HAP-1 (cell line): ENCODE measurements around the gene EVC2.

Source experiments
- DNase-seq, 2 experiments: peaks; one replicate each; pipeline ENCODE4 v3.0.0-alpha.2; 2016 to 2020; ENCODE audit warnings: low spot score in 2 of 2
- H3K27me3 ChIP-seq: fragments of 250-450 bp; sonication (Bioruptor Pico); 2 replicates; pipeline ENCODE4 v1.5.1; 2020; ENCODE audit warnings: low read depth, mild to moderate bottlenecking, moderate library complexity
- H3K36me3 ChIP-seq: fragments of 250-450 bp; sonication (Bioruptor Pico); replicated peaks from 2 replicates; pipeline ENCODE4 v1.5.1; 2020; ENCODE audit warnings: mild to moderate bottlenecking
- H3K4me1 ChIP-seq: fragments of 250-450 bp; sonication (Bioruptor Pico); 2 replicates; pipeline ENCODE4 v1.5.1; 2020; ENCODE audit warnings: mild to moderate bottlenecking
- H3K4me3 ChIP-seq: fragments of 250-450 bp; sonication (Bioruptor Pico); 2 replicates; pipeline ENCODE4 v1.5.1; 2020; ENCODE audit warnings: mild to moderate bottlenecking, moderate library complexity
- H3K9me3 ChIP-seq: fragments of 250-450 bp; sonication (Bioruptor Pico); 2 replicates; pipeline ENCODE4 v1.5.1; 2020; ENCODE audit warnings: mild to moderate bottlenecking, moderate library complexity
- in situ Hi-C: fragments of 300-500 bp; cut with MboI; formaldehyde crosslinking; loops from 3 replicates; pipeline ENCODE4 v1.14.3; 2020; ENCODE audit warnings: low sequenced_read_pairs, inconsistent platforms, mixed read lengths

The EVC2 gene

GRCh38 chr4:5592272-5592671 lies 116.1 kb downstream of the EVC2 start:
- H3K36me3 ChIP-seq, result no peaks in the 10 kb centered on the region
- DNase-seq, result no peak
- H3K9me3 ChIP-seq, result no peaks in the 10 kb centered on the region
- in situ Hi-C loops, result no loop called here
- no peak overlapping the region for H3K4me3 ChIP-seq
- no peaks in the 10 kb centered on the region for H3K27me3 ChIP-seq
- H3K4me1 ChIP-seq, result no peaks in the 10 kb centered on the region; the same call in 1 of the 2 replicates

GRCh38 chr4:5589495-5589894 lies 118.9 kb downstream of the EVC2 start:
- no peaks in the 10 kb centered on the region for H3K9me3 ChIP-seq
- no peaks in the 10 kb centered on the region; the same call in 1 of the 2 replicates for H3K4me1 ChIP-seq
- no peaks in the 10 kb centered on the region for H3K27me3 ChIP-seq
- in situ Hi-C loops, result no loop called here
- no peak for DNase-seq
- no peaks in the 10 kb centered on the region for H3K36me3 ChIP-seq
- no peak overlapping the region for H3K4me3 ChIP-seq

GRCh38 chr4:5588046-5588445 lies 120.3 kb downstream of the EVC2 start:
- in situ Hi-C loops, result no loop called here
- no peaks in the 10 kb centered on the region for H3K27me3 ChIP-seq
- no peaks in the 10 kb centered on the region; the same call in 1 of the 2 replicates for H3K4me1 ChIP-seq
- no peaks in the 10 kb centered on the region for H3K9me3 ChIP-seq
- no peak overlapping the region for H3K4me3 ChIP-seq
- no peak for DNase-seq
- H3K36me3 ChIP-seq, result no peaks in the 10 kb centered on the region

DNA sequence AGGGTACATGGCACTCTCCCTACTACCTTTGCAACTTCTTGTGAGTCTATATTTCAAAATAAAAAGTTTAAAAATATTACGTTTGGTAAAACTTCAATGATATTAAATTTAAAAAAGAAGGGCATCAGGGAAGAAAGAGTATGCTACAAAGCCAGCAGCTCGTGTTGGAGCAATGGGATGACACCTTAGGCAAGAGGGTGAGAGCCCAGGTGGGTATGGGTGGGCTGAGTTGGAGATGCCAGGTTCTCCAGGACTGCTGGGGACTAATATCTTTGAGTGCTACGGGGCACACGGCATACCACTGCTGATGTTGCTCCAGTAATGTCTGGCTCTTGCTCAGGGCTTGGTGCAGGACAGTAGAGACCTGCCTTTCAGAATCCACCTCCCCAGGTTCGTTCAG lies 132.4 kb downstream of the EVC2 start:
- Histone ChIP-seq H3K4me1 (no peaks in the 10 kb centered on the region), H3K27me3 (no peaks in the 10 kb centered on the region), H3K9me3 (no peaks in the 10 kb centered on the region), H3K36me3 (no peaks in the 10 kb centered on the region), H3K4me3 (no peak overlapping the region)
- in situ Hi-C loops, result no loop called here
- no peak for DNase-seq

DNA sequence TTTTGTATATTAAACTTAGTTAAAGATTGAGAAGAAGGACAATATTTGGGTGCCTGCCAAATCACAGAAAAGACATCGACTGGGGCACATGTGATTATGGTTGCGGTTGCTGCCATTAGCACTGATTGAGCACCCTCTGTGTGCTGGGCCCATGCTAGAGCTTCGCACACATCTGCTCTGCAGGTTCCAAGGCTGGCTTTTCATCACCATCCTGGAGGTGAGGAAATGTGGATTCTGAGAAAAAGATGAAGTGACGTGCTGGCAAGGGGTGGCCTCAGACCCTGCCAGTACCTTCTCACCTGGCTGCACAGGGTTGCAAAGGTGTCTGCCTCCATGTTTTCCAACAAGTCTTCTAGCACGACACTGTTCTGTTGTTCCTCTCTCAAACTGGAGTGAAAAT lies 134.0 kb downstream of the EVC2 start:
- in situ Hi-C loops, result no loop called here
- no peaks in the 10 kb centered on the region for H3K36me3 ChIP-seq
- DNase-seq, result no peak
- no peak overlapping the region for H3K4me3 ChIP-seq
- no peaks in the 10 kb centered on the region for H3K9me3 ChIP-seq
- H3K27me3 ChIP-seq, result no peaks in the 10 kb centered on the region
- no peaks in the 10 kb centered on the region for H3K4me1 ChIP-seq

DNA sequence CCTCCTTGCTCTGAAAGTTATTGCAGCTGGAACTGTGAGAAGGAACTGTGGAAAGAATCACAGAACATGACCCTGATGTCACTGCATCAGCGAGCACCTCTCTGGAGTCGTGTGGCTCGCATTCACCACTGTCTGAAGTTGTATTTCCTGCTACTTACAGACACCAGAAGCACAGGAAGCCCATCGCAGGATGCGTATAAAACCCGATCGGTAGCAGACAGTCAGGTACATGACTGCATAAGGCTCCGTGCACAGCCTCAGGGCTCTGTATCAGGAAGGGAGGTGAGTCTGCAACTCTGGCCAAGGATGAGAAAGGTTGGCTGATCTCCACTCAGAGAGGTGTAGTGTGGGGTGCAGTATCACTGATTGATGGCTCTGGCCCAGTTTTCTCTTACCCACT lies 134.4 kb downstream of the EVC2 start:
- DNase-seq, result no peak
- H3K4me1 ChIP-seq, result no peaks in the 10 kb centered on the region
- no peaks in the 10 kb centered on the region for H3K36me3 ChIP-seq
- H3K4me3 ChIP-seq, result no peak overlapping the region
- no peaks in the 10 kb centered on the region for H3K27me3 ChIP-seq
- no peaks in the 10 kb centered on the region for H3K9me3 ChIP-seq
- in situ Hi-C loops, result no loop called here

DNA sequence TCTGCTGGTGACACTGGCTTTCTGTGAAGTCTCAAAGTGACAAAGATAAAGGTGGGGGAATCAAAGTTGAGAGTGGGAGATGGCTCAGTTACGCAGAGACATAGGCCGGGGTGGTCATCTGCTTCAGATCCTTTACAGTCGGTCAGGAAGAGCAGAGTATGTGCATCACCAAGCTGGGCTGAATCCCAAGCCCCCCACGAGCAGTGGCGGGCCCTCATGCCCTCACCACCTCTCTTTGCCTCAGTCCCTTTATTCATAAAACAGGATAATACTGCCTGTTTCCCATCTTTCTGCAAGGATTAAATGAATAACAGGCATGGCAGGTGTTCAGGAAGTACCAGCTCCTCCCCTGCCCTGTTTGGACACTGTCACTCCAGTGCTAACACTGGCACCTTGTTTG lies 135.6 kb downstream of the EVC2 start:
- Histone ChIP-seq H3K9me3 (no peaks in the 10 kb centered on the region), H3K27me3 (no peaks in the 10 kb centered on the region), H3K4me3 (no peak overlapping the region), H3K4me1 (no peaks in the 10 kb centered on the region), H3K36me3 (no peaks in the 10 kb centered on the region)
- in situ Hi-C loops, result no loop called here
- DNase-seq, result no peak

GRCh38 chr4:5572114-5572513 lies 136.2 kb downstream of the EVC2 start:
- no peaks in the 10 kb centered on the region for H3K36me3 ChIP-seq
- H3K4me1 ChIP-seq, result no peaks in the 10 kb centered on the region
- H3K9me3 ChIP-seq, result no peaks in the 10 kb centered on the region
- in situ Hi-C loops, result no loop called here
- DNase-seq, result no peak
- no peak overlapping the region for H3K4me3 ChIP-seq
- no peaks in the 10 kb centered on the region for H3K27me3 ChIP-seq

- H3K9me3 ChIP-seq, result no peaks in the 10 kb centered on the region
- in situ Hi-C loops, result no loop called here
- H3K36me3 ChIP-seq, result no peaks in the 10 kb centered on the region
These were observed 136.7 kb downstream of the EVC2 start for GRCh38 chr4:5571646-5572045.

GRCh38 chr4:5569451-5569850 lies 138.9 kb downstream of the EVC2 start:
- Histone ChIP-seq H3K4me3 (no peak overlapping the region), H3K27me3 (no peaks in the 10 kb centered on the region), H3K9me3 (no peaks in the 10 kb centered on the region), H3K36me3 (no peaks in the 10 kb centered on the region), H3K4me1 (no peaks in the 10 kb centered on the region)
- in situ Hi-C loops, result no loop called here
- no peak for DNase-seq

More at GRCh38 chr4:5571646-5572045, 136.7 kb downstream of the EVC2 start:
- DNase-seq, result no peak
- H3K27me3 ChIP-seq, result no peaks in the 10 kb centered on the region
- H3K4me3 ChIP-seq, result no peak overlapping the region
- no peaks in the 10 kb centered on the region for H3K4me1 ChIP-seq

- Histone ChIP-seq H3K4me3 (no peak overlapping the region), H3K36me3 (no peaks in the 10 kb centered on the region), H3K27me3 (no peaks in the 10 kb centered on the region), H3K4me1 (no peaks in the 10 kb centered on the region), H3K9me3 (no peaks in the 10 kb centered on the region)
- DNase-seq, result no peak
- in situ Hi-C loops, result no loop called here
These were observed 139.4 kb downstream of the EVC2 start for GRCh38 chr4:5568931-5569330.

DNA sequence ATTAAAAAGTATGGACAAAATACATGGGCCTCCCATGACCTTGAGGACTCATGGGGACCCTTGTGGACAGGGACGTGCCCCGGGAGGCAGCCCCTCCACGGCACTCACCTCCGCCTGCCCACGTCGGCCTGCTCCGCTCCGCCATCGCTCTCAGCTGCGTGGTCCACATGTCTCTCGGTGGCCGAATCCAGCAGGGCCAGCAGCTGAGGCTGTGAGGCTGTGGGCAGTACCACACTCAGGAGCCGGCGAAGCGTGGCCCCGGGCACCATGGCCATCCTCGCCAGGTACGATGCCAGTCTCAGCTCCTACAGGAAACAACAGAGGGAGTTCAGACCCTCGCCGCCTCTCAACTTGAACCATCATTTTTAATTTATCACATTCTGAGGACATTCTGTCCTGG lies 140.0 kb downstream of the EVC2 start:
- H3K4me3 ChIP-seq, result no peak overlapping the region
- in situ Hi-C loops, result no loop called here

DNA sequence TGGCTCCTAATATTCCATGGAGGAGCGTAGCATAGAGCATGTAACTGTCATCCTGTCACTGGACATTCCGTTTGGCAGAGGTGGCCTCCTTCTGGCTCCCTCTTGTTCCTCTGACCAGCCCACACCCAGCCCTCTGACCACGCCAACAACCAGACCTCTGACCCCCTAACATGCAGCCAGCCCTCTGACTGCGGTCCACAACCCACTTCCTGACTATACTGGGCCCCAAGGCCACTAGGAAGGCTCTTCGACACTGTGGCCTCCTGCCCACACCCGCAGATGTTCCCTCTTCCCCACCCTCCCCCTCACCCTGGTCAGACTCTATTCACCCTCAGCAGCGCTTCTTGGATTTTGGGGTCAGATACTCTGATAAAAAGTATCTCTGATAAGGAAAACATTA lies 141.4 kb downstream of the EVC2 start:
- DNase-seq, result no peak
- no peaks in the 10 kb centered on the region for H3K27me3 ChIP-seq
- no peaks in the 10 kb centered on the region for H3K36me3 ChIP-seq
- H3K4me3 ChIP-seq, result no peak overlapping the region
- no peaks in the 10 kb centered on the region for H3K4me1 ChIP-seq
- H3K9me3 ChIP-seq, result no peaks in the 10 kb centered on the region
- in situ Hi-C loops, result no loop called here

More for the DNA sequence above, 140.0 kb downstream of the EVC2 start:
- no peaks in the 10 kb centered on the region for H3K9me3 ChIP-seq
- H3K36me3 ChIP-seq, result no peaks in the 10 kb centered on the region
- H3K4me1 ChIP-seq, result no peaks in the 10 kb centered on the region
- DNase-seq, result no peak
- H3K27me3 ChIP-seq, result no peaks in the 10 kb centered on the region

DNA sequence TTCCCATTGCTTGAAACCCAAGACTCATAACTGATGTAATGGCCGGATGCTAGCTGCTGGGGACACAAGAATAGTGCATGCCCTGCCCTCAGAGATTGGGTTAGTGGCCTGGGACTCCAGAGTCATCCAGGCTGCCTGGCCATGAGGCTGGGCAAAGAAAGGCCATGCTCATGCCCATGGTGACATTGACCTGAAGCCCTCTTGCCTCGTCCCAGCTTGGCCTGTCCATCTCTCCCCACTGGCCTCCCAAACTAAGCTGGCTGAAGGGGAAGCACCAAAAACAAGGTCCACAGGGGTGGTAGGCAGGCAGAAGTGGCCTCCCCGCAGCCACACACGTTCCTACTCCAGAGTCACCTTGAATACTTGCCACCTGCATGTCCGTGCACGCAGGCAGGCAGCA lies 141.8 kb downstream of the EVC2 start:
- Histone ChIP-seq H3K36me3 (no peaks in the 10 kb centered on the region), H3K9me3 (no peaks in the 10 kb centered on the region), H3K4me3 (no peak overlapping the region), H3K4me1 (no peaks in the 10 kb centered on the region), H3K27me3 (no peaks in the 10 kb centered on the region)
- no peak for DNase-seq
- in situ Hi-C loops, result no loop called here

- no peaks in the 10 kb centered on the region for H3K9me3 ChIP-seq
- DNase-seq, result no peak
- H3K4me1 ChIP-seq, result no peaks in the 10 kb centered on the region
- no peaks in the 10 kb centered on the region for H3K27me3 ChIP-seq
- no peak overlapping the region for H3K4me3 ChIP-seq
- no peaks in the 10 kb centered on the region for H3K36me3 ChIP-seq
- in situ Hi-C loops, result no loop called here
These were observed 144.5 kb downstream of the EVC2 start for GRCh38 chr4:5563856-5564255.
